Measurements from ENCODE around the gene TNFAIP1. TPM values are rescaled to one million over a fixed set of nuclear protein-coding genes. Genes with fewer than 3 reads are reported as not detected.

The TNFAIP1 gene
- total RNA-seq, 1 donor from 2014 or later = 104 TPM

DNA sequence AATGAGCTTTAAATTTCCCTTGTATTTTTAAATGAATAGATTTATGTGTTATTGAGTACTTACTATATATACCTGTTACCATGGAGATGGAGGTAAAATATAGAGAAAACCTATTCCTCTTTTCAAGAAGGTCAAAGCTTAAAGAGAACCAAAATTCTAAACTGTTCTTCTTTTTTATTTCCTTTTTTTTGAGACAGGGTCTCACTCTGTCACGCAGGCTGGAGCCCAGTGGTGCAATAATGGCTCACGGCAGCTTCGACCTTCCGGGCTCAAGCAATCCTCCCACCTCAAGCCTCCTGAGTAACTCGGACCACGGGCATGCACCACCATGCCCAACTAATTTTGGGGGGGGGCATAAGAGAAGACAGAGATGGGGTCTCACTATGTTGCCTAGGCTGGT, 41.6 kb upstream of the TNFAIP1 start:
- no peak for DNase-seq (ENCODE audit: low spot score)
- Mint-ChIP-seq H3K4me1 (ENCODE audit: unreplicated experiment) (no peaks in the 10 kb centered on the region), H3K9me3 (ENCODE audit: unreplicated experiment) (no peaks in the 10 kb centered on the region), H3K27me3 (ENCODE audit: unreplicated experiment) (no peaks in the 10 kb centered on the region), H3K4me3 (ENCODE audit: unreplicated experiment) (no peak overlapping the region), H3K27ac (ENCODE audit: unreplicated experiment) (no peak overlapping the region), H3K36me3 (ENCODE audit: low read depth, unreplicated experiment) (no peaks in the 10 kb centered on the region)
- TF ChIP-seq, protein P1, sequence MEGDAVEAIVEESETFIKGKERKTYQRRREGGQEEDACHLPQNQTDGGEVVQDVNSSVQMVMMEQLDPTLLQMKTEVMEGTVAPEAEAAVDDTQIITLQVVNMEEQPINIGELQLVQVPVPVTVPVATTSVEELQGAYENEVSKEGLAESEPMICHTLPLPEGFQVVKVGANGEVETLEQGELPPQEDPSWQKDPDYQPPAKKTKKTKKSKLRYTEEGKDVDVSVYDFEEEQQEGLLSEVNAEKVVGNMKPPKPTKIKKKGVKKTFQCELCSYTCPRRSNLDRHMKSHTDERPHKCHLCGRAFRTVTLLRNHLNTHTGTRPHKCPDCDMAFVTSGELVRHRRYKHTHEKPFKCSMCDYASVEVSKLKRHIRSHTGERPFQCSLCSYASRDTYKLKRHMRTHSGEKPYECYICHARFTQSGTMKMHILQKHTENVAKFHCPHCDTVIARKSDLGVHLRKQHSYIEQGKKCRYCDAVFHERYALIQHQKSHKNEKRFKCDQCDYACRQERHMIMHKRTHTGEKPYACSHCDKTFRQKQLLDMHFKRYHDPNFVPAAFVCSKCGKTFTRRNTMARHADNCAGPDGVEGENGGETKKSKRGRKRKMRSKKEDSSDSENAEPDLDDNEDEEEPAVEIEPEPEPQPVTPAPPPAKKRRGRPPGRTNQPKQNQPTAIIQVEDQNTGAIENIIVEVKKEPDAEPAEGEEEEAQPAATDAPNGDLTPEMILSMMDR (IDR thresholded peaks at IDR 0.05; ENCODE audit: unreplicated experiment) = no peak

DNA sequence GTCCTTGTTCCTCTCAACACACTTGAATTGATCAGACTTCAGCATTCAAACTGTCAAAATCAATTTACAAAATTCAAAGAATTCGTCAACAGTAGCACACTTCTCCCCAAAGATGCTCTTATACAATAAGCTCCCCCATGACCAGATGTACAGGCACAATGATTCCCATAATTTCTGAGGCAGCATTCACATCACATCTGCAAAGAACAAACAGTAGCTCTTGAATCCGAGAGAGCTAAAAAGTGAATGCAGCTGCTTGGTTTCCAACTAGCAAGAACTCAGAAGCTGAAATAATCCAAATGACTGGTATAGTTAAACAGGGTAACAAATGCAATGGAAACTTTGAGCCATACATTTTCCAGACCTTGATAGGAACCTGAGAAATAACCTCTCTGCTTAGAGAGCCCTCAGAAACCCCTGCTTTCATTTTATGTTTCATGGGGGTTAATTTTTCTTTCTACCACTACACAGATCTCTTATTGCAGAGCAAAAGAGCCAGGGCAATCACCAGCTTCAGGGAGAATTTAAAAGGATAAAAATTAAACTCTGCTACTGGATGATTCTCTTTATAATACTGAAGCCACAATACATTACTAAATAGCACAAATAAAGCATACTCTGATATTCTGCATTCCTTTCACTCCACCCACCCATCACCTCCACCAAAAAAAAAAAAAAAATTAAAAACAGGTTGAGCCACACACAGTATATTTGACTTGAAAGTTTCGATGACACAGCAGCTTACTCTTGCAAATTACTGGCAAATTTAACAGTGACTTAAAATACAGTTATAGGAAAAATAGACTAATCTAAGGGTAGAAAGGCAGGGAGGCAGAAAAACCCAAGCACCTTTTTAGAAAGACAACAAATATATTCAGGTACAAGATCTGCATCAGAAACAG, 39.6 kb upstream of the TNFAIP1 start:
- Mint-ChIP-seq H3K36me3 (ENCODE audit: low read depth, unreplicated experiment) (no peaks in the 10 kb centered on the region), H3K27ac (ENCODE audit: unreplicated experiment) (no peak overlapping the region), H3K9me3 (ENCODE audit: unreplicated experiment) (no peaks in the 10 kb centered on the region), H3K27me3 (ENCODE audit: unreplicated experiment) (no peaks in the 10 kb centered on the region), H3K4me1 (ENCODE audit: unreplicated experiment) (no peaks in the 10 kb centered on the region), H3K4me3 (ENCODE audit: unreplicated experiment) (no peak overlapping the region)
- TF ChIP-seq, protein P1 (IDR thresholded peaks at IDR 0.05; ENCODE audit: unreplicated experiment) = no peak
- DNase-seq (ENCODE audit: low spot score) = no peak

DNA sequence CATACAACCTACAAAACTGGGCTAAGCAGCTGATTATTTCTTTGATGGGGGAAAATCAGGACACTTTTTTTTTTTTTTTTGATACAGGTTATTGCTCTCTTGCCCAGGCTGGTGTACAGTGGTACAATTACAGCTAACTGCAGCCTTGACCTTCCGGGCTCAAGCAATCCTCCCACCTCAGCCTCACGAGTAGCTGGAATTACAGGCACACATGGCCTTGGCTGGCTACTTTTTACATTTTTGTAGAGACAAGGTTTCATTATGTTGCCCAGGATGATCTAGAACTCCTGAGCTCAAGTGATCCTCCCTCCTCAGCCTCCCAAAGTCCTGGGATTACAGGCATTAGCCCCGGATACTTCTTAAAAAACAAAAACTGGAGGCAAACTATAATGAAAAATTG, 37.1 kb upstream of the TNFAIP1 start:
- no peak overlapping the region for H3K27ac Mint-ChIP-seq (ENCODE audit: unreplicated experiment)
- TF ChIP-seq, protein P1 (IDR thresholded peaks at IDR 0.05; ENCODE audit: unreplicated experiment) = no peak
- no peaks in the 10 kb centered on the region for H3K27me3 Mint-ChIP-seq (ENCODE audit: unreplicated experiment)
- H3K4me1 Mint-ChIP-seq (ENCODE audit: unreplicated experiment) = no peaks in the 10 kb centered on the region
- H3K4me3 Mint-ChIP-seq (ENCODE audit: unreplicated experiment) = no peak overlapping the region
- H3K36me3 Mint-ChIP-seq (ENCODE audit: low read depth, unreplicated experiment) = no peaks in the 10 kb centered on the region
- DNase-seq (ENCODE audit: low spot score) = no peak
- H3K9me3 Mint-ChIP-seq (ENCODE audit: unreplicated experiment) = no peaks in the 10 kb centered on the region

DNA sequence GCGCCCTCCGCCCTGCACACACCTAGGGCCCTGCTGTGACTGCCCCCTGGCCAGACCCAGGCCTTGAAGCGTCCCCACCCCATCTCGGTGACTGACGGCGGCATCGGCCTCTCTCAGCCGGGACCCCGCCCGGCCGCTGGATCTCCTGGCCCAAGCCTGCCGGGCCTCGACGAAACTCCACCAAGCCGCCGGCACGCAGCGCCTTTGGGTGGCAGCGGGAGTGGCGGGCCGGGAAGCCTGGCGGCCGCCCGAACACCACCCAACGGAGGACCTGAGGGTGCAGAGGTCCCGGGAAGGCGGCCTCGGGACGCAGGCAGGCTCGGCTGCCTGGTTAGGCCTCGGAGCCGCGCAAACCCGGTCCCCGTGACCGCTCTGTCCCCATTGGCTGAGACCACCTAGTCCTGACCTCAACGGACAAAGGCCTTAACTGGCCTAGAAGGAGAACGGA, 28.6 kb upstream of the TNFAIP1 start:
- no peak overlapping the region for H3K27ac Mint-ChIP-seq (ENCODE audit: unreplicated experiment)
- H3K4me3 Mint-ChIP-seq (ENCODE audit: unreplicated experiment) = no peak overlapping the region
- H3K9me3 Mint-ChIP-seq (ENCODE audit: unreplicated experiment) = no peaks in the 10 kb centered on the region
- TF ChIP-seq, protein P1 (IDR thresholded peaks at IDR 0.05; ENCODE audit: unreplicated experiment) = no peak
- H3K36me3 Mint-ChIP-seq (ENCODE audit: low read depth, unreplicated experiment) = no peaks in the 10 kb centered on the region
- no peaks in the 10 kb centered on the region for H3K4me1 Mint-ChIP-seq (ENCODE audit: unreplicated experiment)
- no peaks in the 10 kb centered on the region for H3K27me3 Mint-ChIP-seq (ENCODE audit: unreplicated experiment)
- DNase-seq (ENCODE audit: low spot score) = no peak

DNA sequence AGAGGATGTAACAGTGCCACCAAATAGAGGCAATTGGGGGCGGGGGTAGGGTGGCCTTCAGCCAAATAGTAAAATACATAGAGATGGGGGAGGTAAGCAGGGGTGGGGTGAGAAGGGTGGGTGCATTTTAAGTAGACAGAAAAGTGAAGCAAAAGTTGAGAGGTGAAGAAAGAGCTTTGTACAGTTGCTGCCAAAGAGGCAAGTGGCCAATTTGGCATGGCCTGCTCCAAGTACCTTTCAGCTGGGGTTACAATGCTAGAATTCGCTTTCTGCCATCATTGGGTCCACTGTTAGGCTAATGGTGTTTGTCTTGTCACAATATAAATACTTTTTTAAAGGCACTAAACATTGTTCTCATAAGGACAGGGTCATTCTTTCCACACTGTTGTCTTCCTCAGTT, 21.7 kb upstream of the TNFAIP1 start:
- Mint-ChIP-seq H3K27ac (ENCODE audit: unreplicated experiment) (no peak overlapping the region), H3K27me3 (ENCODE audit: unreplicated experiment) (peaks cover 9% of the 10 kb centered on the region), H3K9me3 (ENCODE audit: unreplicated experiment) (peaks cover 6% of the 10 kb centered on the region), H3K4me3 (ENCODE audit: unreplicated experiment) (no peak overlapping the region), H3K36me3 (ENCODE audit: low read depth, unreplicated experiment) (no peaks in the 10 kb centered on the region), H3K4me1 (ENCODE audit: unreplicated experiment) (peaks cover 15% of the 10 kb centered on the region)
- TF ChIP-seq, protein P1 (IDR thresholded peaks at IDR 0.05; ENCODE audit: unreplicated experiment) = no peak
- no peak for DNase-seq (ENCODE audit: low spot score)

Data from endothelial cell (in vitro differentiated cells).